Caco-2 (cell line): ENCODE data around the gene FGF22. TPM values are rescaled to one million over a fixed set of nuclear protein-coding genes. Genes with fewer than 3 reads are reported as not detected.

Source experiments
- BruUV-seq: library from RNA; stranded (reverse); fragments of 400-500 nt; replicated peaks from 2 replicates; lab custom pipeline; 2021; lab: Mats Ljungman, UMichigan
- CTCF ChIA-PET: fragments of 300-600 bp; sonication (Branson Sonifier 250); formaldehyde crosslinking; loops from one replicate; lab custom pipeline; 2022; ENCODE audit warnings: antibody characterized with exemption; lab: Charles Lee
- POLR2A ChIA-PET: fragments of 300-600 bp; sonication (Branson Sonifier 250); formaldehyde crosslinking; loops from one replicate; lab custom pipeline; 2022; ENCODE audit warnings: antibody characterized with exemption; lab: Charles Lee
- DNase-seq, 2 experiments: peaks; one replicate each; pipeline versions ENCODE4 v3.0.0 to v3.0.0-alpha.2; 2020 to 2022
- H3K27me3 ChIP-seq: replicated peaks from 2 replicates; pipeline ENCODE4 v1.6.0; 2011; ENCODE audit warnings: low read length; ENCODE audit not compliant: control insufficient read depth, insufficient read depth
- H3K36me3 ChIP-seq: 2 replicates; pipeline ENCODE4 v1.5.1; 2011; ENCODE audit warnings: low read length; ENCODE audit not compliant: control insufficient read depth, insufficient read depth
- H3K4me1 ChIP-seq: fragments of 250-450 bp; sonication (Bioruptor Pico); 2 replicates; pipeline ENCODE4 v1.5.1; 2020; ENCODE audit warnings: mild to moderate bottlenecking
- H3K4me3 ChIP-seq: 2 replicates; pipeline ENCODE4 v1.5.1; 2011; ENCODE audit warnings: low read depth, mild to moderate bottlenecking, control low read depth, low read length
- H3K9me3 ChIP-seq: fragments of 250-450 bp; sonication (Bioruptor Pico); 2 replicates; pipeline ENCODE4 v1.5.1; 2020; ENCODE audit warnings: mild to moderate bottlenecking, moderate library complexity
- H3K27ac Mint-ChIP-seq: one replicate; pipeline ENCODE4 v1.8.0; 2022; ENCODE audit warnings: mixed read lengths; ENCODE audit not compliant: unreplicated experiment
- H3K27me3 Mint-ChIP-seq: one replicate; pipeline ENCODE4 v1.8.0; 2022; ENCODE audit warnings: mixed read lengths; ENCODE audit not compliant: insufficient read depth, unreplicated experiment
- H3K36me3 Mint-ChIP-seq: one replicate; pipeline ENCODE4 v1.8.0; 2022; ENCODE audit warnings: mild to moderate bottlenecking, mixed read lengths; ENCODE audit not compliant: insufficient read depth, unreplicated experiment
- H3K4me1 Mint-ChIP-seq: one replicate; pipeline ENCODE4 v1.8.0; 2022; ENCODE audit warnings: low read depth, mixed read lengths; ENCODE audit not compliant: unreplicated experiment
- H3K4me3 Mint-ChIP-seq: one replicate; pipeline ENCODE4 v1.8.0; 2022; ENCODE audit warnings: mild to moderate bottlenecking, moderate library complexity, mixed read lengths; ENCODE audit not compliant: unreplicated experiment
- H3K9me3 Mint-ChIP-seq: one replicate; pipeline ENCODE4 v1.8.0; 2022; ENCODE audit warnings: mixed read lengths; ENCODE audit not compliant: unreplicated experiment
- CTCF ChIP-seq, 2 experiments: fragments of 200-600 bp in 1 of 2; IDR thresholded peaks; 1 replicate in 1 of 2; 2 replicates in 1 of 2; pipeline versions ENCODE4 v1.5.1 to v1.8.0; 2011 to 2022; ENCODE audit warnings: antibody characterized with exemption in 1 of 2, control low read depth in 1 of 2, inconsistent platforms in 1 of 2, low read depth in 1 of 2, low read length in 1 of 2, mild to moderate bottlenecking in 1 of 2, moderate library complexity in 1 of 2; ENCODE audit not compliant: insufficient read depth in 1 of 2, severe bottlenecking in 1 of 2, unreplicated experiment in 1 of 2
- intact Hi-C: fragments of 100-400 bp; cut with micrococcal nuclease; formaldehyde crosslinking; loops from one replicate; pipeline ENCODE4 v1.10.0; 2022; ENCODE audit not compliant: unreplicated experiment
- total RNA-seq: library from RNA; stranded (reverse); gene quantifications from 2 replicates; pipeline ENCODE4 v1.2.3, GENCODE V29; 2022

Gene FGF22
- total RNA-seq, 1 experiment from 2014 or later: 0.68 TPM

GRCh38 chr19:678791-679388 lies 39.2 kb downstream of the FGF22 start:
- CTCF ChIA-PET: interaction anchor here (1.6 kb wide), 1 partner anchor 46 kb away, joined by 4 read pairs; no protein-coding TSS in a partner anchor

DNA sequence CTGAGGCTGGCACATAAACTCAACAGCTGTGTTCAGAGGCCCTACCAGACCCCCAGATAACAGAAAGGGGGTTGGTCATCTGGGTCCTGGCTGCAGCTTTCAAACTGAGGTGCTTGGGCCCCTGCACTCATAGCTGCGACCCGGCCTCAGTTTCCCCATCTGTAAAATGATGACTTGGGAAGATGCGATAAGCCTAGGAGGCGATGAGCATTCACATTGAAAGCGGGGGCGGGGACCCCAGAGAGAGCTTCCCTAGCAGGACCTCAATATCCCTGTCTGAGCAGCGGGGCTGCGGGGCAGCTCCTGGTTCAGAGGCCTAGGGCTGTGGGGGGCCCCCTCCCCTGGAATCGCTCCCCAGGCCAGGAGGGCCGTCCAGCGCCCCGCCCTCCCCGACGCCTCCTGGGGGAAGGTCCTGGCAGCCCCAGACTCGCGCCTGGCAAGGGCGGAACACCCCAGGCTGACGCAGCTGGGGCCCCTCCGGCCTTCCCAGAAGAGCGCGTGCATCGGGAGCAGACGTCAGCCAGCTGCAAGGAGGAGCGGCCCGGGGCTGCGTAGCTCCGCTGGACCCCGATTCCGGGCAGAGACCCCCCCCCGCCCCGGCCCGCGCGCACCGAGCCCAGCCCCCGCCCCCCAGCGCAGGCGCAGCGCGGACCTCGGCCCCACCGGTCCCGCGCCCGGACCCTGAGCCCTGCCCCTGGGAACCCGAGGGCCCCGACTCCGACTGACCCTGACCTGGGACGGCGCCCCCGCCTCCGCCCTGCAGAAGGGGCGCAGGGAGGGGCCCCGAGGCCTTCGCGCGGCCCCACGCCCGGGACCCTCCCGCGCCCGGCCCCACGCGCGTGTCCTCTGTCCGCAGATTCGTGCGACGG lies 40.0 kb downstream of the FGF22 start:
- CTCF ChIA-PET: interaction anchor here (1.6 kb wide), 1 partner anchor 47 kb away, joined by 4 read pairs; no protein-coding TSS in a partner anchor
- intact Hi-C loops: loop anchor here (1.0 to 2.0 kb wide), 2 partner anchors 17 to 73 kb away; partner anchors contain the start of gene RNF126
- H3K9me3 Mint-ChIP-seq: no peaks in the 10 kb centered on the region

More at GRCh38 chr19:678791-679388, 39.2 kb downstream of the FGF22 start:
- no peak overlapping the region for H3K27ac Mint-ChIP-seq
- Histone ChIP-seq H3K9me3 (no peaks in the 10 kb centered on the region), H3K4me3 (peak overlapping the region; percentile 61), H3K4me1 (peaks cover 17% of the 10 kb centered on the region), H3K36me3 (no peaks in the 10 kb centered on the region; the same call in 1 of the 2 replicates), H3K27me3 (no peaks in the 10 kb centered on the region)
- POLR2A ChIA-PET: interaction anchor here (0.5 to 1.5 kb wide), 3 partner anchors 16 to 164 kb away, joined by 3 to 6 read pairs (median 5); partner anchors contain the start of gene RNF126
- no peaks in the 10 kb centered on the region for H3K9me3 Mint-ChIP-seq
- no TSS peak for BruUV-seq
- DNase-seq: no peak
- H3K36me3 Mint-ChIP-seq: peaks cover 37% of the 10 kb centered on the region
- TF ChIP-seq CTCF (IDR thresholded peaks at IDR 0.05; ENCODE audit: insufficient read depth in 1 of 2, low read depth in 1 of 2, low read length in 1 of 2, severe bottlenecking in 1 of 2, unreplicated experiment in 1 of 2): no peak
- intact Hi-C loops: no loop called here
- H3K27me3 Mint-ChIP-seq: no peaks in the 10 kb centered on the region
- H3K4me3 Mint-ChIP-seq: peak overlapping the region; percentile 75
- H3K4me1 Mint-ChIP-seq: peaks cover 5% of the 10 kb centered on the region

More for the DNA sequence above, 40.0 kb downstream of the FGF22 start:
- DNase-seq: peak; percentile 66 to 67
- no peak for TF ChIP-seq CTCF (IDR thresholded peaks at IDR 0.05; ENCODE audit: insufficient read depth in 1 of 2, low read depth in 1 of 2, low read length in 1 of 2, severe bottlenecking in 1 of 2, unreplicated experiment in 1 of 2)
- no TSS peak for BruUV-seq
- H3K36me3 ChIP-seq: no peaks in the 10 kb centered on the region; the same call in 1 of the 2 replicates
- H3K27me3 ChIP-seq: no peaks in the 10 kb centered on the region
- Mint-ChIP-seq H3K27ac (no peak overlapping the region), H3K36me3 (peaks cover 37% of the 10 kb centered on the region), H3K4me1 (peaks cover 5% of the 10 kb centered on the region), H3K27me3 (no peaks in the 10 kb centered on the region), H3K4me3 (peak overlapping the region; percentile 75)
- POLR2A ChIA-PET: interaction anchor here (0.5 to 1.5 kb wide), 6 partner anchors 16 to 264 kb away, joined by 3 to 6 read pairs (median 4); partner anchors contain the start of gene RNF126
- H3K4me3 ChIP-seq: peak overlapping the region; percentile 61
- peaks cover 17% of the 10 kb centered on the region for H3K4me1 ChIP-seq
- no peaks in the 10 kb centered on the region for H3K9me3 ChIP-seq
